ENCODE measurements around the gene DNMT1. TPM values are rescaled to one million over a fixed set of nuclear protein-coding genes. Genes with fewer than 3 reads are reported as not detected.

DNMT1 gene
- total RNA-seq, 1 donor from 2014 or later = 150 TPM

DNA sequence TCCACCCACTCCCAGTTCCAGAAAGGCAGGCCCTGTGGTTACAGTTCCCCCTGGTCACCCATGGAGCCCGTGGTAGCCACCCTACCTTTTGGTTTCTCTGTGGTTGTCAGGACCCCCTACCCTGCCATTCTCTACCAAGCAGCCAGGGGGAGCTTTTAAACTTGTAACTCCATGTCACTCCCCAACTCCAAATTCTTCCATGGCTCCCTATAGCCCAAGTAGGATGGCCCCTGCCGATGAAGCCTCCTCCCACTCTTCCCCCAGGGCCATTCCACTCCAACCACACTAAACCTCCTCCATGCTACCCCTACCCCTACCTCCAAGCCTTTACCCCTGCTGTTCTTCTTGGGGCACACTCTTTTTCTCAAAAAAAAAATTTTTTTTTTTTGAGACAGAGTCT, 34.2 kb upstream of the DNMT1 start:
- Mint-ChIP-seq H3K9me3 (ENCODE audit: low read depth) (no peaks in the 10 kb centered on the region), H3K4me3 (ENCODE audit: low read depth) (peak overlapping the region; percentile 41), H3K36me3 (ENCODE audit: insufficient read depth) (peaks cover 5% of the 10 kb centered on the region), H3K4me1 (ENCODE audit: low read depth) (peaks cover 5% of the 10 kb centered on the region), H3K27me3 (no peaks in the 10 kb centered on the region), H3K27ac (peak overlapping the region; percentile 20)
- peak; percentile 49 for TF ChIP-seq CTCF (IDR thresholded peaks at IDR 0.05; ENCODE audit: unreplicated experiment)
- DNase-seq (ENCODE audit: low spot score, unreplicated experiment) = no peak

DNA sequence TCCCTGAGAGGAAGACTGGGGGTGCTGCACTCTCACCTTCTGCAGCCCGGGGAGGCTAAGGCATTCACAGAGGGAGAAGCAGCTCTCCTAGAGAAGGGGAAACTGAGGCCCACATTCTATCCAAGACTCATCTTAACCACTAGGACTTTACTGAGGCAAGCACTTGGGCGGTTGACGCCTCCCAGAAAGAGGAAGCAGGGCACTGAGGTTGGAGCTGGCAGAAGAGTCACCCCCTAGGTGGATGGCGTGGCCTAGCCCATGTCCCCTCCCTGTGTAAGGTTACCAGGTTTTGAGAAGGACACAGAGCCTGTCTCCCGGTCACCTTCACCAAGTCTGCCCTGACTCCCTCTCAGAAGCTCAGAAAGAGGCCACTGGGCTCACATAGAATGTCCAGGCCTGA, 33.6 kb upstream of the DNMT1 start:
- H3K27me3 Mint-ChIP-seq = no peaks in the 10 kb centered on the region
- no peak for DNase-seq (ENCODE audit: low spot score, unreplicated experiment)
- H3K9me3 Mint-ChIP-seq (ENCODE audit: low read depth) = no peaks in the 10 kb centered on the region
- no peak overlapping the region for H3K27ac Mint-ChIP-seq
- no peak overlapping the region for H3K4me3 Mint-ChIP-seq (ENCODE audit: low read depth)
- peaks cover 5% of the 10 kb centered on the region for H3K4me1 Mint-ChIP-seq (ENCODE audit: low read depth)
- TF ChIP-seq CTCF (IDR thresholded peaks at IDR 0.05; ENCODE audit: unreplicated experiment) = no peak
- H3K36me3 Mint-ChIP-seq (ENCODE audit: insufficient read depth) = peaks cover 5% of the 10 kb centered on the region

- Mint-ChIP-seq H3K36me3 (ENCODE audit: insufficient read depth) (peaks cover 6% of the 10 kb centered on the region), H3K4me3 (ENCODE audit: low read depth) (no peak overlapping the region), H3K27me3 (no peaks in the 10 kb centered on the region), H3K4me1 (ENCODE audit: low read depth) (peaks cover 5% of the 10 kb centered on the region), H3K9me3 (ENCODE audit: low read depth) (no peaks in the 10 kb centered on the region), H3K27ac (no peak overlapping the region)
- DNase-seq (ENCODE audit: low spot score, unreplicated experiment) = no peak
- TF ChIP-seq CTCF (IDR thresholded peaks at IDR 0.05; ENCODE audit: unreplicated experiment) = no peak
These were observed 32.5 kb upstream of the DNMT1 start for GRCh38 chr19:10227026-10227971.

- no peak for TF ChIP-seq CTCF (IDR thresholded peaks at IDR 0.05; ENCODE audit: unreplicated experiment)
These were observed 31.7 kb upstream of the DNMT1 start for GRCh38 chr19:10226376-10227025.

GRCh38 chr19:10226021-10226375, 31.2 kb upstream of the DNMT1 start:
- Mint-ChIP-seq H3K4me1 (ENCODE audit: low read depth) (peaks cover 5% of the 10 kb centered on the region), H3K9me3 (ENCODE audit: low read depth) (no peaks in the 10 kb centered on the region), H3K27me3 (no peaks in the 10 kb centered on the region), H3K36me3 (ENCODE audit: insufficient read depth) (peaks cover 6% of the 10 kb centered on the region), H3K27ac (no peak overlapping the region), H3K4me3 (ENCODE audit: low read depth) (no peak overlapping the region)
- TF ChIP-seq CTCF (IDR thresholded peaks at IDR 0.05; ENCODE audit: unreplicated experiment) = no peak
- DNase-seq (ENCODE audit: low spot score, unreplicated experiment) = no peak

More at GRCh38 chr19:10226376-10227025, 31.7 kb upstream of the DNMT1 start:
- DNase-seq (ENCODE audit: low spot score, unreplicated experiment) = no peak
- Mint-ChIP-seq H3K9me3 (ENCODE audit: low read depth) (no peaks in the 10 kb centered on the region), H3K36me3 (ENCODE audit: insufficient read depth) (peaks cover 6% of the 10 kb centered on the region), H3K4me3 (ENCODE audit: low read depth) (no peak overlapping the region), H3K4me1 (ENCODE audit: low read depth) (peaks cover 5% of the 10 kb centered on the region), H3K27ac (no peak overlapping the region), H3K27me3 (no peaks in the 10 kb centered on the region)
